Measurements from ENCODE around the gene BACH2.
"Not testable (repeated sequence)": the region's sequence is repeated elsewhere in the genome, so short reads cannot be mapped to it uniquely, and the experiment has no call there.

Gene BACH2

DNA sequence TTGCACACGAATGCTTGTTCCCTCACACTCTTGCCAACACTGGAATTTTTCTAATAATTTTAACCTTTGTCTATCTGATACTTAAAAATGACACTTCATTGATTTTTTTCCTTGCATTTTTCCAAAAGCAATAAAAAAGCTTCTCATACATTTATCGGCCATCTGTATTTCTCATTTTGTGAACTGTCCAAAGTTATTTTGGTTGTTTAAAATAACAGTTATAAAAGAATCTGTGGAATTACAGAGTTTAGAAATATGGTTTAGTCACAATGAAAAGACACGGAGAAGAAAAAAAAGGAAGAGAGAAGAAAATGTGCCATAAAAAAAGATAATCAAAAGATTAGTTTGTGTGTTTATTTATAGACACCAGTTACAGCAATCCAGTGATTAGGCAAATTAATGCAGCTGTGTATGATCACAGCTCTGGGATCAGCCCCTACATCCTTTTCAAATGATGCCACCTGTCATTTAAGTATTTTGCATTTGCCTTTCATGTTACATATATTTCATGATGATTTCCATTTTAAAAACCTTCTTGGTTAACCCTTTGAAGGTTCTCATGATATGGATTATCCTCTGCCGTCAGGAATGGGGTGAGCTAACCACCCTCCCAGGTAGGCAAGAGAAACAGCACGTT is 171.7 kb downstream of the BACH2 start:
- DNase-seq (ENCODE audit: low spot score), result no peak

DNA sequence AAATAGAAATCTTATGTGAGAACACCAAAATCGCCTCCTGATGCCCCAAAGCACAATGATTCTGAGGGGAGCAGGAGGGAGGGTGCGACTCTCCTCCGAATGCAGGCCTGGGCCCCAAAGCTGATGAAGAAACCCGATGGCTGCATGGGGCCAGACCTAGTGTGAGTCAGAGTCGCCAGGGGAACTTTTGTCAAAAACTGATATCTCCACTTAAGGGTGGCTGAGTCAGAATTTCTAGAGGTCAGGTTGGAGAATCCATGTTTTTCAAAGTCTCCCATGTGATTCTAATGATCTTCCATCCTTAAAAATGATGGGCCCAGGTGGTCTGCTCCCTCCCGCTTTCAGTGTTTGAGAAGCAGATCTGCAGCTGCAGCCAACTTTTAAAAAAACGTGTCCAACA is 172.8 kb downstream of the BACH2 start:
- DNase-seq (ENCODE audit: low spot score), result no peak

DNA sequence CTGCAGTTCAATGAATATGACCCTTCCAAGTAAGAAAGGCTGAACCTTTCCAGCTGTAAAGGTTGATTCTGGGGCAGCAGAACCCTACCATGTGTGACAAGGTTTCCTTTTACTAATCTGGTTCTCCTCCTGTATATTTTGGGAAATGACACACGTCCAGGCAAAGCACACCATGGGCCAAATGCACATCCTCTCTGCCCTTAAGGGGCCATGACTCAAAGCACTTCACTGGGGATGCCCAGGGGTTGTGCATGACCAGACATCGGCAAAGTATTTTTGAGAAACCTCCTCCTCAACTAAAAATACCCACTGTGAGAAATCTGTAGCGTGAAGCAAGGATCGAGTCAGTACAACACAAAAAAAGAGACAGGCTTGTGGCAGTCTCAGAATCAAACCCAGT is 174.7 kb downstream of the BACH2 start:
- DNase-seq (ENCODE audit: low spot score), result peak; percentile 17

DNA sequence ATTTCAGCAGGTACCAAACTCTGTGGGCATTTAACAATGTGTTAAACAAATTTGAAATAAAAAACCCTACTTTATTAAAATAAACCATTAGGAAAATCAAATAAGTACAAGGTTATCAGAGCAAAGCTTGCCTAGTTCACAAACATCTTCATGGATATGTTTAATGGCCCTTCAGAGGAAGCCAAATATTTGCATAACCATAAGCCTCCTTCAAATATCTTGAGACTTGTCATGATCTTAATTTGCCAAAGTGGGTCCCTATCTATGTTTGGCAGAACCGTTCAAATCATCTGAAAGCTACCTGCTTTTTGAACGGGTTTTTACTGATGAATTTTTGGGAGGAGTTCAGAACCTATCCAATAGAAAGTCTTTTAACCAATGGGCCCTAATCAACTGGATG is 176.3 kb downstream of the BACH2 start:
- DNase-seq (ENCODE audit: low spot score), result no peak

DNA sequence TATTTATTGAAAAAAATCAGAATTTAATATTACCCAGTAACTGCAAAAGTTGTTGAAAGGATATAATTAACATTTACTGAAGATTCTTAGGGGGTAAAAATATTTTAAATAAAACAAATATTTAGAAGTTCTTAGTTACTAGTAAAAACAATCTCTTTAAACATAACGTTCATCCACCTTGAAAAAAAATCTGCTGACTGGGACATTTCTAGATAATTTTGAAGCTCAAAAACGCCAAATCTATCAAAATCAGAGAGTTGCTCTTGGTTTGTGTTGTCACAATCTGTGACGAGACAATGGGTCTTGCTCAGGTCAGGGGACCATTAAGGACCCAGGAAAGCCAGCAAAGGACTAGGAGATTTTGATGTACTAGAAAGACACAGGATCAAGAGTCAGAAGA is 177.0 kb downstream of the BACH2 start:
- no peak for DNase-seq (ENCODE audit: low spot score)

DNA sequence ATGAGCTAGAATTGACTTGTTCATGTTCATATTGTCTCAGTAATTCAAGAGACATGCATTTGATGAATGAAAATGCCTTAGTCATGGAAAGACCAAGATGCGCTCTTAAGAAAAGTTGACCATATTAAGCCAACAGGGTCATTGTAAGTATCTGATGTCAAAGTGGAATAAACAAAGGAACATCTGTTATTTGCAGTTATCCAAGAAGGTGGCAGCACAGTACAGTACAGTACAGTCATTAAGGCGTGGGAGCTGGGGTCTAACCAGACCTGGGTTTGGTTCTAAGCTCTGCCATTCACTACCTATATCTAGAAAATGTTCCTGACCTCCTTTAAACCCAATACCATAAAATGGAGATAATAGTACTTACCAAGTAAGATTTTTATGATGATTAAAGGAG is 178.1 kb downstream of the BACH2 start:
- no peak for DNase-seq (ENCODE audit: low spot score)

DNA sequence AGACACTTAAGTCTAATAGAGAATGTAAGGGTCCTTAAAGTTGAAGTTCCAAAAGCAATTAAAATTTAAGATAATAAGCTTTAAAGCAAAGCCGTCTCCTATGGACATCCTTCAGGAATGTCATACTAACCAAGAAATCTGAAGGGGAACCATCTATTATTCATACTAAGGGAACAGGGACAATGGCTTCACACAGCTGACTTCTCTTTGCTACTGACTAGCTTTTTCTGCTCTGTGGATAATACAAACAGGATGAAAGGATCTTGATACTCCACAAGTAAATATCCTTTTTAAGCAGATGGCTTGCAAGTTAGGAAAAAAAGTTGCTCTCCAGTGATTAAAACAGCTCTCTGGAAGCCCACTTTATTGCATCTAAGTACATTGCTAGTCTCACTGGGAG is 178.6 kb downstream of the BACH2 start:
- no peak for DNase-seq (ENCODE audit: low spot score)

DNA sequence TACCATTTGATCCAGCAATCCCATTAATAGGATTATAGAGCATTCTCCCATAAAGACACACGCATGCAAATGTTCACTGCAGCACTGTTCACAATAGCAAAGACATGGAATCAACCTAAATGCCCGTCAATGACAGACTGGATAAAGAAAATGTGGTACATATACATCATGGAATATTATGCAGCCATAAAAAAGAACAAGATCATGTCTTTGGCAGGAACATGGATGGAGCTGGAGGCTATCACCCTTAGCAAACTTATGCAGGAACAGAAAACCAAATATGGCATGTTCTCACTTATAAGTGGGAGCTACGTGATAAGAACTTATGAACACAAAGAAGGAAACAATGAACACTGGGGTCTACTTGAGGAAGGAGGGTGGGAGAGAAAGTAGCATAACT is 180.5 kb downstream of the BACH2 start:
- DNase-seq (ENCODE audit: low spot score), result not testable (repeated sequence)

DNA sequence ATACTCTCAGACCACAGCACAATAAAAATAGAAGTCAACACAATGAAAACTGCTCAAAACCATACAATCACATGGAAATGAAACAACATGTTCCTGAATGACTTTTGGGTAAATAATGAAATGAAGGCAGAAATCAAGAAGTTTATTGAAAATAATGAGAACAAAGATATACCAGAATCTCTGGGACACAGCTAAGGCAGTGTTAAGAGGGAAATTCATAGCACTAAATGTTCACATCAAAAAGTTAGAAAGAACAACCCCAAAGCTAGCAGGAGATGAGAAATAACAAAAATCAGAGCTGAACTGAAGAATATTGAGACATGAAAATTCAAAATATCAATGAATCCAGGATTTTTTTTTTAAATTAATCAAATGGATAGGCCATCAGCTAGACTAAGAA is 183.3 kb downstream of the BACH2 start:
- no peak for DNase-seq (ENCODE audit: low spot score)

DNA sequence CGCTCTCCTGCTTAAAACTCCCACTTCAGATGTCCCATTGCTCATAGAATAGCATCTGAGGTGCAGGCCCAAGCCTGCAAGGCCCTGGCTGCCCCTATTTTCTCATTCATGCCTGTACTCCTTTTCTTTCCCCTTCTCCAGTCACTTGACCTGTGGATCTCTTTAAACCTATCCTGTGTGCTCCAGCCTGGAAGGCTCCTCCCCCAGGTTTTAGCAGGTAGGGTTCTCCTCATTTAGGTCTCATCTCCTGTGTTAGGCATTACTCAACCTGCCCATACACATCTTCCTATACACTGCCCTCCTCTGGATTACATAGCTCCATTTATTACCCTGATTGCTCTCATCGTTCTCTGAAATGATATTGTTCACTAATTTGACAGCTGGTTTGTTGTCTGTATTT is 185.3 kb downstream of the BACH2 start:
- no peak for DNase-seq (ENCODE audit: low spot score)

DNA sequence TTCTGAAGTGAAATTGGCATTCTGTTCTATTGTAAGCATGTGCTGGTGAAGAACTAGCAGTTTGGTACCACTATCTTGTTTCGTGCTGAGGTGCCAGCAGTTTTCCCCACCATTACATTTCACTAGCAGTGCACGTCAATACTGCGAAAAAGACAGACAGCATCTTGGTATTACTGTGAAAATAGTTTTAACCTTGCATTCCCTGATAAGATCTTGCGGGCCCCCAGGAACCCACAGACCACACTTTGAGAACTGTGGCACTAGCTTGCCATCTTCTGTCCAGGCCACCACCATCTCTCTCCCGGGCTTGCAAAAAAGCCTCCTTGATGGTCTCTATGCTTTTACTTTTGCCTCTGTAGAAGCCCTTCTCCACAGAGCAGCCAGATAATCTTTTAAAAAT is 185.7 kb downstream of the BACH2 start:
- DNase-seq (ENCODE audit: low spot score), result no peak

DNA sequence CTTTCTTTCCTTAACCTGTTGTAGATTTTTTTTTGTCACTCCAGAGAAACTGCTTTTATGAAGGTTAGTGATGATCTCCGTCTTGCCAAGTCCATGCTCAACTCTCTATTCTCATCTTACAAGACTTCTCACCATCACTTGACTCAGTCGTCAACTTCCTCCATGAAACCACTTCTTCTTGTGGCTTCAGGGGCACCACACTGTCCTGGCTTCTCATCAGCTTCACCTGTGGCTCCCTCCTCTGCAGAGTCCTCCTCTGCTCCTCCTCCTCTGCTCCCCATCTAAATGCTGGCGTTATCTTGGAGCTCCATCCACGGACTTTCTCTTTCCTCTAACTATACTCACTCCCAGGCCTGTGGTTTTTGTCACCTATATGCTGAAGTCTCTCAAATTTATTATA is 187.5 kb downstream of the BACH2 start:
- DNase-seq (ENCODE audit: low spot score), result no peak

DNA sequence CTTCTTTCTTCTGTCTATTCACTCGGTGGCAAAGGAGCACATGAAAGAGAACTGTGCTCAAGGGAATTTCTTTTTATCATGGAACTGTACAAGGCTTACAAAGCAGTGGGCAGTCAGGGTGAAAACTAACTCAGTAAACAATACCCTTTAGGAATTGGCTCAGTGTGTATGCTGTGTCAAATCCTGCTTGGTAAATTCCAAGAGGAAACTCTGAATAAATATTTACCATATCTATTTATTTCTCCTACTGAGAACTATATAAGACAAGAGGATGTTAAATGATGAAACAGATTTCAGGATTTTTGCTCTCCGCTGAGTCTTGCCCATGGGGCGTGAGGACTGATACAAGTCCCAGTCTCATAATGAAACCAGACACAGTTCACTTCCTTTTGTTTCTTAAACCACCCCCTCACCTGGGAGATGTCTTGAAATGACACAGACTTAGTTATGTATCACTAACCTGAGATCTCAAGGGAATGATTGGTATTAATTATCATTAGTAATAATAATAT is 188.8 kb downstream of the BACH2 start:
- DNase-seq (ENCODE audit: low spot score), result no peak

DNA sequence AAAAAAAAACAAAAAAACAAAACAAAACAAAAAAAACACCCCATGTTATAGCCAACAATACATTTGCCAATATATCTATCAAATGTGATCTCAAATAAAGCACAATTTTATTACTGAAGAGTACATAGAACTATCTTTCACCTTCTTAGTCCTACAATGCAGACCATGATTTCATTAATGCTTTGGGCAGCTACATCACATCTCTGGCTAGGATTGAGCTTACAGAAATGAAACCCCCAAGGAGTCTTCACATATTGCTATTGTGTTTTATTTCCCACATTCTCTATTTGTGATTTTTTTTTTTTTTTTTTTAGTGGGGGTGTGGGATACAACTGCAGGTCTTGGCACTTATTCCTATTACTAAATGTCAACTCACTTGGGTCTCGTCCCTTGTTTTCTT is 189.3 kb downstream of the BACH2 start:
- no peak for DNase-seq (ENCODE audit: low spot score)

DNA sequence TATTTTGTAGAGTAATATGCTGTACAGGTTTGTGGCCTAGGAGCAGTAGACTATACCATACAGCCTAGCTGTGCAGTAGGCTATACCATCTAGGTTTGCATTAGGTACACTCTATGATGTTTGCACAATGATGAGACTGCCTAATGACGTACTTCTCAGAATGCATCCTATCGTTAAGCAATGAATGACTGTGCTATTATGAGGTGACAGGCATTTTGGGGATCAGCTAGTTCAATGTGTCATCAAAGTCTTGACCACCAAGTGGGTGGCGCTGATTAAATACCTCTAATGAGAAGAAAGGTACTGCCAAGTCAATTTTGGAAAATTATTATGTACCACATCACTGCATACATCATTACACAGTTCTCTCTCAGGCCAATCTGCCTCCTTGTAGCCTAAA is 190.2 kb downstream of the BACH2 start:
- DNase-seq (ENCODE audit: low spot score), result no peak

DNA sequence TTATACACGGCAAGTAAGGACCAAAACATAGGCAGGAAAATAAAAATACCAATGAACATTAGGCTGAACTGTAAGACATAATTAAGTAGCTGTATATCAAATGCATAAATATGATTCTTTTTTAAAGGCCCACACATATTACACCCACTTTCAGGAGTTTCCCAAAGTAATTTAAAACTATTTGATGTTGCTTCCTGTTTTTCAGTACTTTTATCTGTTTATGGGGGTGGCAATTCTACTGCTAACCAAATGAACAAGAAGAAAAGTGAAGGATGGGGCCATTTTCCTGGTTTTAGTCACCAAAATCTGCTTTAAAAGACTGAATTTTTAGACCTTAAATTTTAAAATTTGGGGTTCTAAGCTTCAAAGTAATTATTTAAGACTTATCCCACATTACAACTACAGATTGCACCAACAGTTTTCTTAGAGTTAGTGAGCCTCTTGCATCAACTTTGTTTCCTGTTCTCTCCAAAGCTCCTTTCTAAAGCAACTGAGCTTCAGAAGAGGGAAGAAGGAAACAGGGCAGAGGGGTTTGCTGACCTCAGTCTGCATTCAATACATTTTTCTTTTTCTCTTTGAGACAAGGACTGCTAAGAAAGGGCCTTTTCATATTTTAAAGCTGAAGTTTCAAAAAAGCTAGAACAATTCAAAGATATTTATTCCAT is 191.0 kb downstream of the BACH2 start:
- no peak for DNase-seq (ENCODE audit: low spot score)

DNA sequence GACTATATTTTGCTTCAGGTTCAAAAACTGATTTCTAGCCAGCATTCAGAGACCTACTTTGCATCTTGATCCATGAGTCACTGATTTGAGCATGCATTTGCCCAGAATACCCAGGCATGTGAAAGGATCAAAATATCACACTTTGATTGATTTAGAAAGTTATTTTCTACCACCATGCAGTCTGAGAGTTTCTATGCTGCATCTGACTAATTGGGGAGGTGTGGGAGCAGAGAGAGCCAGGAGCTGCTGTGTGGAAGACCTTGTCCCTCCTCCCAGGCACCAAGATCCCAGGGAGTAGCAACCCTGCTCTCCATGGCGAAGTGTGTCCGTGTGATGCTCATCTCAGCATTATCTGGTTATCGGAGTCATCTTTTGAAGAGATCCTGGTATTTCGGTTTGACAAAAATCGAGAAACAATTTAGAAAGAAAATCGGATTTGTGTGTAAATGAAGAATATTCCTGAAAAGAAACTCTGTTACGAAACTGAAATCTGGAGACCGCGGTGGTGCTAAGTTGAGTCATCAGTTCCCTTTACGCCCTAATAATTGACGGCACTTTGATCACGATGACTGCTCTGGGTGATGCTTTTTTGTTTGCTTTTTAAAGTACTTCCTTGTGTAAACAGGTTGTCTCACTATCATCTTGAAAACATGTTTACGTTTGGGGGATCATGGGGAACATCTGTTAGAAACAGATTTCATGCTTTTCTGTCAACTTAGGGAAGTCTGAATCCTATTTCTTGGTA is 193.4 kb downstream of the BACH2 start:
- DNase-seq (ENCODE audit: low spot score), result no peak

DNA sequence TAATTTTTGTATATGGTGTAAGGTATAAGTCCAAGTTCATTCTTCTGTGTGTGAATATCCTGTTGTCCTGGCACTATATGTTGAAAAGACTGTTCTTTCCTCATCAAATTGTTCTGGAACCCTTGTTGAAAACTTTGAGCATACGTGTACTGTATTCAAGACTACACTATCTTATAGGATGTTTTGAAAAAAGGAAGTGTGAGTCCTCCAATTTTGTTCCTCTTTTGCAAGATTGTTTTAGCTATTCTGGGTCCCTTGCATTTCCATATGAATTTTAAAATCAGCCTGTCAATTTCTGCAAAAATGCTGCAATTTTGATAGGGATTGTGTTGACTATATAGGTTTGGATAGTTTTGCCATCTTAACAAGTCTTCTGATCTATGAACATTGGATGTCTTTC is 195.2 kb downstream of the BACH2 start:
- DNase-seq (ENCODE audit: low spot score), result no peak

DNA sequence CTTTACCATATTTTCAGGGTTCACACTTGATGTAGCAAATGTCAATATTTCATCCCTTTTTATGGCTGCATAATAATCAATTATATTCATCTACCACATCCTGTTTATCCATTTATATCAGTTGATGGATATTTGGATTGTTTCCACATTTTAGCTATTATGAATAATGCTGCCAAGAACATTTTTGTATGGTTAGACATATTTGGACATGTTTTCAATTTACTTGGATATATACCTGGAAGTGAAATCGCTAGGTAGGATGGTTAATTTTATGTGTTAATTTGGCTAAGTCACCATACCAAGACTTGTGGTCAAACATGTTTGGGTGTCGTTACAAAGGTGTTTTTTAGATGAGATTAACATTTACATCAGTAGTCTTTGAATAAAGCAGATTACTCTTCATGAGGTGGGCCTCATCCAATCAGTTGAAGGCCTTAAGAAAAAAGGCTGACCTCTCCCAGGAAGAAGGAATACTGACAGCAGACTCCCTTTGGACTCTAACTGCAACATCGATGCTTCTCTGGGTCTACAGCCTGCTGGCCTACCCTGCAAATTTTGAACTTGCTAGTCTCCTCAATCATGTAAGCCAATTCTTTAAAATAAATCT is 196.5 kb downstream of the BACH2 start:
- DNase-seq (ENCODE audit: low spot score), result no peak

DNA sequence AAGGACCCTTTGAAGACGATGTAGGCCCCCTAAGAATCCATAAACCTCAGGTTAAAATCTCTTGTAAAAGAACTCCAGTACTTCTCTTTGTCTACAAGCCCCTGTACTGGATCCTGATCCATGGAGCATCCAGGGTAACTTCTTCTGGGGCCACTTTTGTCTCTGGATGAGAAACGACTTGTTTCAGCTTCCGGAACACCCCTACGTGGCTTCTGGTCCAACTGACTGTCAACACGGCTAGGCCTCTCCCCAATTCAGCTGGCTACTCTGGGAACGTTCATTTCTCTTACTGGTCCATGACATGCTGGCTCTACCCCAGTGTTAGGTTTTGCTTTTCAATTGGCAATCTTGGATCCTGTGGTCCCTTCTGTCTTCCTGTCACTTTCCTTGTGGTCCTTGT is 198.0 kb downstream of the BACH2 start:
- DNase-seq (ENCODE audit: low spot score), result no peak

DNA sequence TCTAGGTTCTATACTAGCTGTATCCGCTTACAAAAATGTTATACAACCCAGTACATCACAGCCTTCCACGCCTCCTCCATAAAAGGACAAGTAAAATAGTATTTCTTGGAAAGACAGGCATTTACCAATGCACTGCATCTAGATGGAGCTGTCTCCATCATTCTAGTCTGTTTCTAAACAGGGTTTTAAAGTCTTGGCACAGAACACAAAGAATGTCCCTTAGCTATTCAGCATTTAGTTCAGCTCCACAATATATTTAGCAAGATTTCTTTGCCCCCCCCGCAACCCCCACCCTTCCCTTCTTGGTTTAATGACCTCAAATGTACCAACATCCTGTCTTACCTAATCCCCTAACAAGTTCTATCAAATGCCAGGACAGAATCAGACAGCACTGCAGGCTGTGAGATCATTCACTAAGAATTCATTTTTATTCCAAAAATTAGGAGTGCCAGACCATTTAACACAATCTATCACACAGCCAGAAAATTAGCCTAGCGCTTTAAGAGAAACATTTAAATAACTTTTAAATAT is 198.6 kb downstream of the BACH2 start:
- peak; percentile 75 for DNase-seq (ENCODE audit: low spot score)

DNA sequence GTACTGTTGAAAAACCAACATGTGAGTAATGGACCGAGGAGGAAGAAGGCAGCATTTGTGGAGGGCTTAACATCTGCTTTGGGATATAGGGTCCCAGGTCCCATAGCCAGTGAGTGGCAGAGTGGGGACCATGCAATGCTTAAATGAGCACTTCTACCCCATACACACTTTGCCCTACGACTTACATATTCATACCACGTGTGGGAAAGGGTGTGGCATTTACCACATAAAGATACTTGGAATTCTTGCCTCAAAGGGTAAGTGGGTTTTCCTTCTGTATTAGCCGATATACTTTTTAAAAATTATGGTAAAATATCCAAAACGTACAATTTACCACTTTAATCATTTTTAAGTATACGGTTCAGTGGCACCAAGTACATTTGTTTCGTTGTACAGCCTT is 199.3 kb downstream of the BACH2 start:
- DNase-seq (ENCODE audit: low spot score), result no peak

DNA sequence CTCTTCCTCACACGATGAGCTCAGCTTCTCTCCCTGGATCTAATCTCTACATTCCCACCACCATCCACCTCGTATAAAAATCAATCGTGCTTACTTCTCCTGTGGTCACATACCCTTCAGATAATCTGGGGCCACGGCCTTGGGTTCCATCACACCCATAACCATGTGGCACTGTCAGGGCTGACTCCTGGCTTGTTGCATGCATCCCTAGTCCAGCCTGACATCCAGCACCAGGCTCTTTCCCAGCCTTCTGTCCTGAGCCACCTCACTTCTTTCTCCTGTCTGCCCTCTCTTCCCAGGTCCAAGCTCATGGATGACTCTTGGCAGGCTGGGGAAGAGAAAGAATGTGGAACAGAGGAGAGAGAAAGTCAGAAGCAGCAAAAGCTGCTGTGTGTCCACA is 199.8 kb downstream of the BACH2 start:
- DNase-seq (ENCODE audit: low spot score), result no peak
